HG03575 (cell line): ENCODE measurements around the gene SIGLEC5.
"Not testable (repeated sequence)": the region's sequence is repeated elsewhere in the genome, so short reads cannot be mapped to it uniquely, and the experiment has no call there.

Experiments used
- ATAC-seq: cut with Tn5 transposase; IDR thresholded peaks from one replicate; pipeline ENCODE4 v1.9.1; 2021; ENCODE audit not compliant: unreplicated experiment, insufficient number of reproducible peaks, low FRiP score; ENCODE audit errors: extremely low read depth

Gene SIGLEC5, protein sequence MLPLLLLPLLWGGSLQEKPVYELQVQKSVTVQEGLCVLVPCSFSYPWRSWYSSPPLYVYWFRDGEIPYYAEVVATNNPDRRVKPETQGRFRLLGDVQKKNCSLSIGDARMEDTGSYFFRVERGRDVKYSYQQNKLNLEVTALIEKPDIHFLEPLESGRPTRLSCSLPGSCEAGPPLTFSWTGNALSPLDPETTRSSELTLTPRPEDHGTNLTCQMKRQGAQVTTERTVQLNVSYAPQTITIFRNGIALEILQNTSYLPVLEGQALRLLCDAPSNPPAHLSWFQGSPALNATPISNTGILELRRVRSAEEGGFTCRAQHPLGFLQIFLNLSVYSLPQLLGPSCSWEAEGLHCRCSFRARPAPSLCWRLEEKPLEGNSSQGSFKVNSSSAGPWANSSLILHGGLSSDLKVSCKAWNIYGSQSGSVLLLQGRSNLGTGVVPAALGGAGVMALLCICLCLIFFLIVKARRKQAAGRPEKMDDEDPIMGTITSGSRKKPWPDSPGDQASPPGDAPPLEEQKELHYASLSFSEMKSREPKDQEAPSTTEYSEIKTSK

DNA sequence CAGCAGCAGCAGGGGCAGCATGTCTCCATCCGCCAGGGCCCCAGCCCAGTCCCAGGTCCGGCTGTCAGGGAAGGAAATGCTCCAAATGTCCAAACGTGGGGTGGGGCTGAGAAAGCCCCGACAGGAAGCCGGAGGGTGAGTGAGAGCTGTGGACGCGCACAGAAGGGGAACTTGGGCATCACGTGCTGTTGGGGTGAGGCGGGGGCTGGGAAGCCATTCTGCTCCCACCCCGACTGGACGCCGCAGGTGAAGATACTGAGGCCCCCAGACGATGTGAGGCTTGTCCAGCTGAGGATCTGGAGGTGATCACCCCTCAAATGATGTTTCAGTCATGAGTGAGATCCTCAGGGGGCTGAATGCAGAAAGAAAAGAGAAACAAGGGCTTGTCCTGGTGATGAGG, at the start of gene SIGLEC5:
SIGLEC5 (minus strand) TSS at position 87 of the 400 bp plus-strand sequence; CDS start at position 21, 66 bp downstream.
- ATAC-seq: not testable (repeated sequence)

DNA sequence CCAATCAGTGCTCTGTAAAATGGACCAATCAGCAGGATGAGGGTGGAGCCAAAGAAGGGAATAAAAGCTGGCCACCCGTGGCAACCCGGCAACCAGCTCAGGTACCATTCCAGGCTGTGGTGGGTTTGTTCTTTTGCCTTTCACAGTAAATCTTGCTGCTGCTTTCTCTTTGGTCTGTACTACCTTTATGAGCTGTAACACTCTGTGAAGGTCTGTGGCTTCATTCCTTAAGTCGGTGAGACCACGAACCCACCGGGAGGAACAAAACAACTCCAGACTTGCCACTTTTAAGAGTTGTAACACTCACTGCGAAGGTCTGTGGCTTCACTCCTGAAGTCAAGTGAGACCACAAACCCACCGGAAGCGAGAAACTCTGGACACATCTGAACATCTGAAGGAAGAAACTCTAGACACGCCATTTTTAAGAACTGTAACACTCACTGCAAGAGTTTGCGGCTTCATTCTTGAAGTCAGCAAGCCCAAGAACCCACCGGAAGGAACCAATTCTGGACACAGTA, 46.4 kb upstream of the SIGLEC5 start:
- no peak for ATAC-seq

- not testable (repeated sequence) for ATAC-seq
Observed at GRCh38 chr19:51675911-51676565, 45.8 kb upstream of the SIGLEC5 start.

DNA sequence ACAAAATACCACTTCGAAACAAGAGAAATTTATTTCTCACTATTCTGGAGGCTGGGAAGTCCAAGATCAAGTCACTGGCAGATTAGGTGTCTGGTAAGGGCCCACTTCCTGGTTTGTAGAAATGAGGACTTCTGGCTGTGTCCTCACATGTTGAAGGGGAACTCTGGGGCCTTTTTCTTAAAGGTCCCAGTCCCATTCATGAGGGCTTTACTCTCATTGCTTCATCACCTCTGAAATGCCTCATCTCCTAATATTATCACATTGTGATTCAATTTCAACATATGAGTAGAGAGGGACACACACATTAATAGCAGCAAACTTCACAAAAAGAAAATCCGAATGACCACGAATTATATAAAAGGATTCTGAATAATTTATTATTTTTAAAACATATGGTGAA, 38.0 kb upstream of the SIGLEC5 start:
- ATAC-seq: no peak

GRCh38 chr19:51664997-51665396, 34.8 kb upstream of the SIGLEC5 start:
- ATAC-seq: no peak

- no peak for ATAC-seq
Observed at GRCh38 chr19:51664131-51664530, 33.9 kb upstream of the SIGLEC5 start.

DNA sequence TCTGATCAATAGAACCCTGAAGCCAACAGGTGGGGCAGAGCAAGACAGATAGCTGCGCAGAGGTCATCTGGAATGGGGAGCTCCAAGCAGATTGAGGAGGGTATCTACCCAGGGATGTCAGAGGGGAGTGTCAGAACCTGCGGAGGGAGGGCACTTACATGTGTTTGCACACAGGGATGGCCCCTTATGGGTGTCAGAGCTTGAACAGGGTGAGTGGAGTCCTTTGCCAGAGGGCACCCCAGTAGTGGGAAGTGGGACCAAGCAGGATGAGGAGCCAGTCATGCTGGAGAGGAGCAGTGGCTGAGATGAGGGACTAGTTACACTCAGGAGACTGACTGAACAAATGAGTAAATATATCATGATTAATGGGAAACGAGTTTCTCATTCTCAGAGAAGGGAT, 33.4 kb upstream of the SIGLEC5 start:
- ATAC-seq: no peak

DNA sequence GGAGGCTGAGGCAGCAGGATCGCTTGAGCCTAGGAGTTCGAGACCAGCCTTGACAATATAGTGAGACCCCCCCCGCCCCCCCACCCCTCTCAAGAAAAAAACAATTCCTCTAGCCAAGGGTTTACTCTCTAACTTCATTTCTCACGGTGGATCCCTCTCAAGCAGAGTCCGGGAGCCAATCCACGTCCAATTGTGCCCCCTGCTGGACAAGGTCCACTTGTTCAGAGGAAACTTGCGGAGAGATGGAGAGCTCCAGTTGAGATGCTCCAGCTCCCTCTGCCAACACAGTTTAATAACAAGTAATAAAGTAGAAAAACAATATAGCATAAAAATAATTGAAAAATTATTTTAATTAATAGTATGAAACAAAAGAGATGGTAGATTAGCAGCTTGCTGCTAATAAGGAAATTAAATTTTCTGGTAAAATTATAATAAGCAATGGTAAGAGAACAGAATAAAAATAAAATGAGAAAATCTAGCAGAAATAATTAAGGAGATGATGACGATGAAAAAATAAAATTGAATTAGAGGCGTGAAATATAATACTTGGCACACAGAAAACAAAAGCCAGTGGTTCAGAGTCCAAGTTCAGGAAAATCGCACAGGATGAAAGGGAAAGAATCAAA, 30.9 kb upstream of the SIGLEC5 start:
- ATAC-seq: no peak

DNA sequence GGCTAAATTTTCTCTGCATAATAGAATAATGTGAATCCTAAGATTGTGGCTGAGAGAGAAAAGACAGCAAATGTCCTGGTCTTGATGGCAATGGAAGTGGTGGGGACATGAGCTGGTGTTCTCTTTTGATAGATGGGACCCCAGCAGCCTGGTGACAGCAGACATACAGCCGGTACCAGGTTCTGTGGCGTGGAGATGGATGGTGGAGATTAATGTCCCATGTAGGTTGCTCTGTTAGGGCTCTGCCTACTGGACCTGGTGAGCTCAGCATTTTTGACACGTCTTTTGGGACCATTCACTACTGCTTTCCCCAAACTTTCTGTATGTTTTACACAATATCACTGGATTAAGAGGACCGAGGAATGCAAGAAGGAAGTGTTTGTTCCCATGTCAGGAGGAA, 24.6 kb upstream of the SIGLEC5 start:
- no peak for ATAC-seq

GRCh38 chr19:51653162-51653561, 23.0 kb upstream of the SIGLEC5 start:
- ATAC-seq: no peak

GRCh38 chr19:51652266-51652665, 22.1 kb upstream of the SIGLEC5 start:
- ATAC-seq: no peak

DNA sequence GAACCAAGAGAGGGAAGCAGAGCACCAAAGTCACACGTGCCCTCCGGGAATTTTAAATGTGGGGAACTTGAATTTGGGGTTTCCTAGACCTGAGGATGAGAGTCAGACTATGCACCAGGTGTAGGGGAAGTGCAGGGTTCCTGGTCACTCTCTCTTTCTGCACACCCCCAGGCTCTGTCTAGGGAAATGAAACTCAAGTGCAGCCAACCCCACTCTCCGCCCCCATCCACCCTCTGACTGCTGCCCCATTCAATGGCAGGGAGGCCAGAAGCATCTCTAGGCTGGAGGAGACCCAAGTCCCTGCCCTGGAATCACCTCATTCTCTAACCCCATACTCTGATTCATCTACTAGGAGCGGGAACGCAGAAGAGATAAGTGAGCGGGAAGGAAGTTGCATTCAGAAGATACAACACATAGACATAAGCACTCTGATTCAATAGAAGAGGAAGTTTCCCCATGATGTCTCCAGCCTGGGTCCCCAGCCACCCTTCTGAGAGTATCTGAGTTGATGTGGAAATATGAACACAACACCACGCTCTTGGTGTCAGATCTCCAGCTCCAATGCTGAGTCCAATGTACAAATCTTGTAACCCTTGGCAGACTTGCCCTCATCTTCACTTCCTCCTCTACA, 21.1 kb upstream of the SIGLEC5 start:
- no peak for ATAC-seq

DNA sequence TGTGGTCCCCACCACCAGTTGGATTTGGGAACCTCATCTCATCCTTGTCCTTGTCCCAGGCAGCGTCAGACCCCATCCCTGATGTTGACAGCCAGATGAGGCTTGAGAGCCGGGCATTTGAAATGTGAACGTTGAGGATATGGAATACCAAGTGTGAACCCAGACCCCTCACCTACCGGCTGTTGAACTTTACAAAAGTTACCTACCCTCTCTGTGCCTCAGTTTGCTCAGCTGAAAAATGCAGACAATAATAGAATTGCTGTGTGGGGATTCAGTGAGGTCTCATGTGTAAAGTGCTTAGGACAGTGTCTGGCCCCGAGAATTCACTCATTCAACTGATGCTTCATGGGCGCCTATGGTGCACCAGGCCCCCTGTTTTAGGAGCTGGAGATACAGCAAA, 17.1 kb upstream of the SIGLEC5 start:
- no peak for ATAC-seq

GRCh38 chr19:51646730-51647129, 16.5 kb upstream of the SIGLEC5 start, which contains the start of gene SIGLEC14:
TSS of gene SIGLEC14 (minus strand) at chr19:51646825. CDS start at chr19:51646759, 66 bp downstream.
- ATAC-seq: not testable (repeated sequence)

DNA sequence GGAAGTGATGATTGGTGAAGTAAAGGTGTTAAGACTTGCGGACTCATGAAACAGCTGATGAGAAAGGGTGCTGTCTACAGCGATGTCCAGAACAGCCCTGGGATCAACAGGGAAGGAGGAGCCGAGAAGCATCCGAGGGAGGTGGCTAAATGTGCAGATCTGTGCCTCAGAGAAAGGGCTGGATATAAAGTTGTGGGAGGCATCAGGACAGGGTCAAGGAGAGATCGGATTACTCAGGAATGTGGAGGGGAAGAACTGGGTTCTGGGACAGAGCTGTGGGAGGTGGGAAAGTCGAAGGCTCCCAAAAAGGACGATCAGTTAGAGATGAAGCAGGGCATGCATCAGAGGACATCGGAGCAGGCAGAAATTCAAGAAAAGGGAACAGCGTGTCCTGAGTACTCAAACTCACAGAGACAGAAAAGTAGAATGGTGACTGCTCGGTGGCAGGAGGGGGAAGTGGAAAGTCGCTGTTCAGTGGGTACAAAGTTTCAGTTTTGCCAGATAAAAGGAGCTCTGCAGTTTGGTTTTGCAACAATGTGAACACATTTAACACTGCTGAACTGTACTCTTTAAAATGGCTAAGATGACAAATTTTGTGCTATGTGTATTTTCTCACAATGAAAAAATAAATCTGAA, 14.6 kb upstream of the SIGLEC5 start:
- ATAC-seq: no peak

GRCh38 chr19:51641648-51642047, 11.4 kb upstream of the SIGLEC5 start:
- no peak for ATAC-seq

- no peak for ATAC-seq
Observed at GRCh38 chr19:51640386-51640785, 10.2 kb upstream of the SIGLEC5 start.

DNA sequence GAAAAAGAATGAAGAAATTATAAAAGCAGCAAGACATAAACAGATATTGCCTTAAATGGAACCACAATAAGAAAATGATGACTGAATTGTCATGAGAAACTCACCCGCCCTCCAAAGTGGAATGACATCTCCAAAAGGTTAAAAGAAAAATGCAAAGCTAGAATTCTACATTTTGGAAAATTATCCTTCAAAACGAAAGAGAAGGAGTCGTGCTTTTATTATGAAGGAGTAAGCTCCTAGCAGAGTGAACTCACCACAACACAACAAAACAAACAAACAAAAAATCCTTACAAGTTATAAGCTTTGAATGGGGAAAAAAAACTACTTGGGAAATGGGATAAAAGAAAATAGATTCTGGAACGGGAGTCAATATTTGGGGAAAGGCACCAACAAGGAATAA, 9.7 kb upstream of the SIGLEC5 start:
- ATAC-seq: no peak
